ENCODE data around the gene AIF1.
A peak's percentile ranks its signal among the peaks of the same experiment; 100 is the strongest.

DNA sequence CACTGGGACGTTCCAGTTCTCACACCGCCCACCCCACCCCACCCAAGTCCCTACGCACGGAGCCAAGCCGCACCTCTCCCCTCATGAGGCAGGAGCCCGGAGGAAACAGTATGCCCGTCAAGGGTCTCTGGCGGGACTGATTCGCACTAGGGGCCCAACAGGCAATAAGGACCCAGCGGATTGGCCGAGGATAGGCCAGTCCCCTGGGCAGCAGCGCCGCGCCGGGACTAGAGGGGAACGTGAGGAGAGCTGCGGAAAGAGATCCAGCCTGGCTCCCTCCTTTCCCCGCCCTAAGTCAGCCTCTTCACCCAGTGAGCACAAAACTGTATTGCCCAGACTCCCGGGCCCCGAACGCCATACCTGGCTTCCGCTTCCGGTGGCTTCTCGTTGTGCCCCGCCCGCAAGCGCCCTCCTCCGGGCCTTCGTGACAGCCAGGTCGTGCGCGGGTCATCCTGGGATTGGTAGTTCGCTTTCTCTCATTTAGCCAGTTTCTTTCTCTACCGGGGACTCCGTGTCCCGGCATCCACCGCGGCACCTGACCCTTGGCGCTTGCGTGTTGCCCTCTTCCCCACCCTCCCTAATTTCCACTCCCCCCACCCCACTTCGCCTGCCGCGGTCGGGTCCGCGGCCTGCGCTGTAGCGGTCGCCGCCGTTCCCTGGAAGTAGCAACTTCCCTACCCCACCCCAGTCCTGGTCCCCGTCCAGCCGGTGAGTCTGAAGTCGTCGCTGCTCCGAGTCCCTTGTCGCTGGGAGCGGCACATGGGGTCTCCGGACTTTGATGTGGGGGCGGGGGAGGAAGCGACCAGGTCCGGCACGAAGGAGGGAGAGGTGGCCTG, 50.7 kb downstream of the AIF1 start, which contains the start of gene CSNK2B:
- TF ChIP-seq, protein P1, sequence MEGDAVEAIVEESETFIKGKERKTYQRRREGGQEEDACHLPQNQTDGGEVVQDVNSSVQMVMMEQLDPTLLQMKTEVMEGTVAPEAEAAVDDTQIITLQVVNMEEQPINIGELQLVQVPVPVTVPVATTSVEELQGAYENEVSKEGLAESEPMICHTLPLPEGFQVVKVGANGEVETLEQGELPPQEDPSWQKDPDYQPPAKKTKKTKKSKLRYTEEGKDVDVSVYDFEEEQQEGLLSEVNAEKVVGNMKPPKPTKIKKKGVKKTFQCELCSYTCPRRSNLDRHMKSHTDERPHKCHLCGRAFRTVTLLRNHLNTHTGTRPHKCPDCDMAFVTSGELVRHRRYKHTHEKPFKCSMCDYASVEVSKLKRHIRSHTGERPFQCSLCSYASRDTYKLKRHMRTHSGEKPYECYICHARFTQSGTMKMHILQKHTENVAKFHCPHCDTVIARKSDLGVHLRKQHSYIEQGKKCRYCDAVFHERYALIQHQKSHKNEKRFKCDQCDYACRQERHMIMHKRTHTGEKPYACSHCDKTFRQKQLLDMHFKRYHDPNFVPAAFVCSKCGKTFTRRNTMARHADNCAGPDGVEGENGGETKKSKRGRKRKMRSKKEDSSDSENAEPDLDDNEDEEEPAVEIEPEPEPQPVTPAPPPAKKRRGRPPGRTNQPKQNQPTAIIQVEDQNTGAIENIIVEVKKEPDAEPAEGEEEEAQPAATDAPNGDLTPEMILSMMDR (conservative IDR thresholded peaks at IDR 0.05; ENCODE audit: low read depth in 2 of 2) = no peak
- TF ChIP-seq POLR2AphosphoS5 (IDR thresholded peaks at IDR 0.05; ENCODE audit: low read depth) (peak; percentile 63), CREB1 (CRISPR knock-in tag; IDR thresholded peaks at IDR 0.05; ENCODE audit: low read depth) (peak; percentile 80), EZH2phosphoT487 (IDR thresholded peaks at IDR 0.05; ENCODE audit: unreplicated experiment) (no peak), JUNB (IDR thresholded peaks at IDR 0.05; ENCODE audit: unreplicated experiment) (no peak), STAT1 (IDR thresholded peaks at IDR 0.05; ENCODE audit: unreplicated experiment) (no peak), EZH2 (IDR thresholded peaks at IDR 0.05; ENCODE audit: low read depth, unreplicated experiment) (no peak), ZNF331 (CRISPR knock-in tag; IDR thresholded peaks at IDR 0.05; ENCODE audit: low read depth) (no peak), NANOG (IDR thresholded peaks at IDR 0.05; ENCODE audit: borderline replicate concordance) (no peak)
- TF ChIP-seq, protein P2, sequence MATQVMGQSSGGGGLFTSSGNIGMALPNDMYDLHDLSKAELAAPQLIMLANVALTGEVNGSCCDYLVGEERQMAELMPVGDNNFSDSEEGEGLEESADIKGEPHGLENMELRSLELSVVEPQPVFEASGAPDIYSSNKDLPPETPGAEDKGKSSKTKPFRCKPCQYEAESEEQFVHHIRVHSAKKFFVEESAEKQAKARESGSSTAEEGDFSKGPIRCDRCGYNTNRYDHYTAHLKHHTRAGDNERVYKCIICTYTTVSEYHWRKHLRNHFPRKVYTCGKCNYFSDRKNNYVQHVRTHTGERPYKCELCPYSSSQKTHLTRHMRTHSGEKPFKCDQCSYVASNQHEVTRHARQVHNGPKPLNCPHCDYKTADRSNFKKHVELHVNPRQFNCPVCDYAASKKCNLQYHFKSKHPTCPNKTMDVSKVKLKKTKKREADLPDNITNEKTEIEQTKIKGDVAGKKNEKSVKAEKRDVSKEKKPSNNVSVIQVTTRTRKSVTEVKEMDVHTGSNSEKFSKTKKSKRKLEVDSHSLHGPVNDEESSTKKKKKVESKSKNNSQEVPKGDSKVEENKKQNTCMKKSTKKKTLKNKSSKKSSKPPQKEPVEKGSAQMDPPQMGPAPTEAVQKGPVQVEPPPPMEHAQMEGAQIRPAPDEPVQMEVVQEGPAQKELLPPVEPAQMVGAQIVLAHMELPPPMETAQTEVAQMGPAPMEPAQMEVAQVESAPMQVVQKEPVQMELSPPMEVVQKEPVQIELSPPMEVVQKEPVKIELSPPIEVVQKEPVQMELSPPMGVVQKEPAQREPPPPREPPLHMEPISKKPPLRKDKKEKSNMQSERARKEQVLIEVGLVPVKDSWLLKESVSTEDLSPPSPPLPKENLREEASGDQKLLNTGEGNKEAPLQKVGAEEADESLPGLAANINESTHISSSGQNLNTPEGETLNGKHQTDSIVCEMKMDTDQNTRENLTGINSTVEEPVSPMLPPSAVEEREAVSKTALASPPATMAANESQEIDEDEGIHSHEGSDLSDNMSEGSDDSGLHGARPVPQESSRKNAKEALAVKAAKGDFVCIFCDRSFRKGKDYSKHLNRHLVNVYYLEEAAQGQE (IDR thresholded peaks at IDR 0.05; ENCODE audit: unreplicated experiment) = no peak
